ENCODE results near the gene SEZ6L.

GRCh38 chr22:26265281-26265680 lies 96.0 kb downstream of the SEZ6L start:
- TF ChIP-seq, protein P1, sequence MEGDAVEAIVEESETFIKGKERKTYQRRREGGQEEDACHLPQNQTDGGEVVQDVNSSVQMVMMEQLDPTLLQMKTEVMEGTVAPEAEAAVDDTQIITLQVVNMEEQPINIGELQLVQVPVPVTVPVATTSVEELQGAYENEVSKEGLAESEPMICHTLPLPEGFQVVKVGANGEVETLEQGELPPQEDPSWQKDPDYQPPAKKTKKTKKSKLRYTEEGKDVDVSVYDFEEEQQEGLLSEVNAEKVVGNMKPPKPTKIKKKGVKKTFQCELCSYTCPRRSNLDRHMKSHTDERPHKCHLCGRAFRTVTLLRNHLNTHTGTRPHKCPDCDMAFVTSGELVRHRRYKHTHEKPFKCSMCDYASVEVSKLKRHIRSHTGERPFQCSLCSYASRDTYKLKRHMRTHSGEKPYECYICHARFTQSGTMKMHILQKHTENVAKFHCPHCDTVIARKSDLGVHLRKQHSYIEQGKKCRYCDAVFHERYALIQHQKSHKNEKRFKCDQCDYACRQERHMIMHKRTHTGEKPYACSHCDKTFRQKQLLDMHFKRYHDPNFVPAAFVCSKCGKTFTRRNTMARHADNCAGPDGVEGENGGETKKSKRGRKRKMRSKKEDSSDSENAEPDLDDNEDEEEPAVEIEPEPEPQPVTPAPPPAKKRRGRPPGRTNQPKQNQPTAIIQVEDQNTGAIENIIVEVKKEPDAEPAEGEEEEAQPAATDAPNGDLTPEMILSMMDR (IDR thresholded peaks at IDR 0.05; ENCODE audit: low read depth, low read length, poor library complexity, severe bottlenecking), result no peak
- TF ChIP-seq EZH2phosphoT487 (IDR thresholded peaks at IDR 0.05; ENCODE audit: borderline replicate concordance, low read length), result no peak
